ENCODE data around the gene WASF1.

The WASF1 gene

DNA sequence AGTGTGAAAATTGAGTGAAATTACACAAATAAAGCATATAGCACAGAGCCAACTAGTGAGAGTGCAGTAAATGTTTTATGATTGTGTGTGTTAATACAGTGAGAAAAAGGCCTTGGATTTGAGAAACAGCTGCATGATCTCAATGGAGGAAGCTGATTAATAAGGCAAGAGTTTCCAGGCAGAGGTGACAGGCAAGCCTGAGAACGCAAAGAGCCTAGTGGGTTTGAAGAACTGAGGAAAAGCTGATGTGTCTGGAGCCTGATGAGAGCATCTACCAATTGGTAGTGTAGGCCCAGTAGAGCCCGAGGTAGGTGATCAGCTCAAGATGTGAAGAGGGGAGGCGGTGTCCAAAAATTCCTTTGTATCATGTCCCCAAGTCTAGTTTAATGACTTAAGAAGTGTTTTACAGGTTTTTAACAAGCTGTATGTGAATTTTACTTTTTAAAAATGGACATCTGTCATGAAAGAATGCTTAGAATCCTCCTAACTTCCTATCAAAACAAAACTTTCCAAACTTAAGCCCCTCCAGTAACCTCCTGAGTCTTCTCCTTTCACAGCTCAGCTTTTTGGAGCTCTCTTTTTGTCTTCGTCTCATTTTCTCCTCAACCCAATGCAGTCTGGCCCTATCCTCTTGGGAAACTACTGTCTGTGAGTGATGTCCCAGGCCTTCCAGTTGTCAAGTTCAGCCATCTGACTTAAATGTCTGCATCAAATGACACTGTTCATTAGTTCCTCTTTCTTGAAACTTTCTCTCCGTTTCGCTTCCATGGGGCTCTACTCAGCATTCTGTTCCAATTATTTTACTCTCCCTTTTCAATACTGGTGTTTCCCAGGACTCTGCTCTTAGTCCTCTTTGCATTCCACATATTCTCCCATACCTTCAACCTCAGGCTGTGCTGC lies 1.9 kb upstream of the WASF1 start:
- H3K9me3 Mint-ChIP-seq: no peaks in the 10 kb centered on the region
- DNase-seq: no peak

GRCh38 chr6:110180228-110181008 lies 948 bp upstream of the WASF1 start, which contains the start of gene CDC40:
Gene CDC40 (plus strand): TSS chr6:110180427. CDS start chr6:110180445, 18 bp downstream.
- DNase-seq: peak; percentile 67
- Mint-ChIP-seq H3K4me1 (peaks cover 20% of the 10 kb centered on the region), H3K27me3 (ENCODE audit: low read depth, poor library complexity) (no peaks in the 10 kb centered on the region), H3K27ac (no peak within 1 kb of the TSS), H3K9me3 (no peaks in the 10 kb centered on the region), H3K36me3 (ENCODE audit: low read depth) (no peaks in the 10 kb centered on the region), H3K4me3 (no peak within 1 kb of the TSS)
- TF ChIP-seq, protein P1, sequence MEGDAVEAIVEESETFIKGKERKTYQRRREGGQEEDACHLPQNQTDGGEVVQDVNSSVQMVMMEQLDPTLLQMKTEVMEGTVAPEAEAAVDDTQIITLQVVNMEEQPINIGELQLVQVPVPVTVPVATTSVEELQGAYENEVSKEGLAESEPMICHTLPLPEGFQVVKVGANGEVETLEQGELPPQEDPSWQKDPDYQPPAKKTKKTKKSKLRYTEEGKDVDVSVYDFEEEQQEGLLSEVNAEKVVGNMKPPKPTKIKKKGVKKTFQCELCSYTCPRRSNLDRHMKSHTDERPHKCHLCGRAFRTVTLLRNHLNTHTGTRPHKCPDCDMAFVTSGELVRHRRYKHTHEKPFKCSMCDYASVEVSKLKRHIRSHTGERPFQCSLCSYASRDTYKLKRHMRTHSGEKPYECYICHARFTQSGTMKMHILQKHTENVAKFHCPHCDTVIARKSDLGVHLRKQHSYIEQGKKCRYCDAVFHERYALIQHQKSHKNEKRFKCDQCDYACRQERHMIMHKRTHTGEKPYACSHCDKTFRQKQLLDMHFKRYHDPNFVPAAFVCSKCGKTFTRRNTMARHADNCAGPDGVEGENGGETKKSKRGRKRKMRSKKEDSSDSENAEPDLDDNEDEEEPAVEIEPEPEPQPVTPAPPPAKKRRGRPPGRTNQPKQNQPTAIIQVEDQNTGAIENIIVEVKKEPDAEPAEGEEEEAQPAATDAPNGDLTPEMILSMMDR (IDR thresholded peaks at IDR 0.05): no peak

More for the DNA sequence above, 1.9 kb upstream of the WASF1 start:
- Mint-ChIP-seq H3K27me3 (ENCODE audit: low read depth, poor library complexity) (no peaks in the 10 kb centered on the region), H3K36me3 (ENCODE audit: low read depth) (peaks cover 7% of the 10 kb centered on the region), H3K4me3 (no peak overlapping the region), H3K27ac (no peak overlapping the region), H3K4me1 (peaks cover 19% of the 10 kb centered on the region)
- TF ChIP-seq, protein P1 (IDR thresholded peaks at IDR 0.05): no peak

DNA sequence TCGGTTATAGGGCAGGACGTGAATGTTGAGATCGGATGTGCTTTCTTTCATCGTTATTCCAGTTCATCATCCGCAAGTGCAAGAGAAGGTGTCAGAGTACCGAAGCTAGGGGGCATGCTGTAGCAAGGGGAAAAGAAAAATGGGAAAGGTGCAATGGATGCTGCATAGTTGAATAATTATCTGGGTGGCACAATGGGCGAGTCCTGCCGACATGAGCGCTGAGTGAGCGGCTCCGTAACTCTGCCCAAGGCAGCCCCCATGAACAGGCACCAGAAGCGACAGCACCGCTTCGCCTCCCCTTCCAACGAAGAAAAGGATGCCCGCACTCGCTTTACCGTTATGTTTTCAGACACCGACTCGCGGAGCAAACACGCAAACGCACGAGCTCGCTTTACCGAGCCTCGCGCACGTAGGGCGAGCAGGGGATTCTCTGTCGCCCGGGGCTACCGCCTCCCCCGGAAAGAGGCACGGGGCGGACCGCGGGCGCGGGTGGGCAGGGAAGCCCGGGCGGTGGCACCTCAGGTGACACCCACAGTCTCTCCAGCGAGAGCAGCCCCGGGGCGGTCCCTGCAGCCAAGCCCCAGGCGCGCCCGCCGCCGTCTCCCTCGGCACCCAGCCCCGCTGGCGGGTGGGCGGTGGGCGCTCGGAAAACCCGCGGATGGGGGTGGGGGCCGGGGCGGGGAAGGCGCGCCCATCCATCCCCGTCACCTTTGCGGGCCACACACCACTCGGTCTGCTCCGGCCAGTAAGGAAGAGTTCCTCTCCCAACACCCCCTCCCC lies 654 bp downstream of the WASF1 start:
- H3K4me3 Mint-ChIP-seq: peak overlapping the region; percentile 92

GRCh38 chr6:110173506-110174132 lies 5.9 kb downstream of the WASF1 start:
- Mint-ChIP-seq H3K4me3 (no peak overlapping the region), H3K27ac (no peak overlapping the region), H3K9me3 (no peaks in the 10 kb centered on the region), H3K36me3 (ENCODE audit: low read depth) (peaks cover 11% of the 10 kb centered on the region), H3K27me3 (ENCODE audit: low read depth, poor library complexity) (no peaks in the 10 kb centered on the region), H3K4me1 (peaks cover 19% of the 10 kb centered on the region)
- no peak for DNase-seq
- TF ChIP-seq, protein P1 (IDR thresholded peaks at IDR 0.05): no peak

More for the DNA sequence above, 654 bp downstream of the WASF1 start:
- peaks cover 20% of the 10 kb centered on the region for H3K4me1 Mint-ChIP-seq
- TF ChIP-seq, protein P1 (IDR thresholded peaks at IDR 0.05): peak; percentile 17
- H3K27ac Mint-ChIP-seq: no peak overlapping the region
- no peaks in the 10 kb centered on the region for H3K9me3 Mint-ChIP-seq
- H3K27me3 Mint-ChIP-seq (ENCODE audit: low read depth, poor library complexity): no peaks in the 10 kb centered on the region
- H3K36me3 Mint-ChIP-seq (ENCODE audit: low read depth): no peaks in the 10 kb centered on the region
- DNase-seq: peak; percentile 42

DNA sequence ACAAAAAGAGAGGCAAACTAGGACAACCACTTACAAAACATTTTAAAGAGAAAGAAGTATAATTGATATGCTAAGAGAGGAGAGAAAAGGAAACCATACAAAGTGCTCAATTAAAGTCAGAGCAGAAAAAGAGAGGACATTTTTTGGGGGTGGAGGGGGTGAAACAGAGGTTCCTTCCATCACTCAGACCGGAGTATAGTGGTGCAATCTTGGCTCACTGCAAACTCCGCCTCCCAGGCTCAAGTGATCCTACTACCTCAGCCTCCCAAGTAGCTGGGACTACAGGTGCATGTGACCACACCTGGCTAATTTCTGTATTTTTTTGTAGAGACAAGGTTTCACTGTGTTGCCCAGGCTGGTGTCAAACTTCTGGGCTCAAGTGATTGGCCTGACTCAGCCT lies 9.4 kb downstream of the WASF1 start:
- Mint-ChIP-seq H3K27ac (no peak overlapping the region), H3K36me3 (ENCODE audit: low read depth) (peaks cover 17% of the 10 kb centered on the region), H3K9me3 (no peaks in the 10 kb centered on the region), H3K4me3 (no peak overlapping the region), H3K4me1 (no peaks in the 10 kb centered on the region), H3K27me3 (ENCODE audit: low read depth, poor library complexity) (no peaks in the 10 kb centered on the region)
- TF ChIP-seq, protein P1 (IDR thresholded peaks at IDR 0.05): no peak
- DNase-seq: no peak
